GM20000 (cell line): Measurements from ENCODE around the gene RAP1GAP.

ENCODE experiments used
- DNase-seq: peaks from one replicate; pipeline ENCODE4 v3.0.0; 2012; ENCODE audit warnings: low spot score
- CTCF ChIP-seq: IDR thresholded peaks from 2 replicates; pipeline ENCODE4 v1.5.1; 2012; ENCODE audit warnings: mild to moderate bottlenecking, control low read depth; ENCODE audit errors: extremely low read depth, missing control alignments

RAP1GAP gene

GRCh38 chr1:21689661-21690372 is 20.7 kb upstream of the RAP1GAP start:
- TF ChIP-seq CTCF: no peak
- DNase-seq: no peak

- no peak for TF ChIP-seq CTCF
- no peak for DNase-seq
Observed at GRCh38 chr1:21687081-21687529, 17.9 kb upstream of the RAP1GAP start.

- no peak for TF ChIP-seq CTCF
- no peak for DNase-seq
Observed at GRCh38 chr1:21685946-21686678, 17.0 kb upstream of the RAP1GAP start.

- TF ChIP-seq CTCF: no peak
- DNase-seq: no peak
Observed at GRCh38 chr1:21681426-21681825, 12.3 kb upstream of the RAP1GAP start.

GRCh38 chr1:21680918-21681317 is 11.8 kb upstream of the RAP1GAP start:
- no peak for DNase-seq
- TF ChIP-seq CTCF: no peak

GRCh38 chr1:21680381-21680780 is 11.2 kb upstream of the RAP1GAP start:
- TF ChIP-seq CTCF: no peak
- DNase-seq: no peak

- no peak for TF ChIP-seq CTCF
- no peak for DNase-seq
Observed at GRCh38 chr1:21677168-21677567, 8.0 kb upstream of the RAP1GAP start.
